ENCODE data around the gene WDCP.

Gene WDCP

DNA sequence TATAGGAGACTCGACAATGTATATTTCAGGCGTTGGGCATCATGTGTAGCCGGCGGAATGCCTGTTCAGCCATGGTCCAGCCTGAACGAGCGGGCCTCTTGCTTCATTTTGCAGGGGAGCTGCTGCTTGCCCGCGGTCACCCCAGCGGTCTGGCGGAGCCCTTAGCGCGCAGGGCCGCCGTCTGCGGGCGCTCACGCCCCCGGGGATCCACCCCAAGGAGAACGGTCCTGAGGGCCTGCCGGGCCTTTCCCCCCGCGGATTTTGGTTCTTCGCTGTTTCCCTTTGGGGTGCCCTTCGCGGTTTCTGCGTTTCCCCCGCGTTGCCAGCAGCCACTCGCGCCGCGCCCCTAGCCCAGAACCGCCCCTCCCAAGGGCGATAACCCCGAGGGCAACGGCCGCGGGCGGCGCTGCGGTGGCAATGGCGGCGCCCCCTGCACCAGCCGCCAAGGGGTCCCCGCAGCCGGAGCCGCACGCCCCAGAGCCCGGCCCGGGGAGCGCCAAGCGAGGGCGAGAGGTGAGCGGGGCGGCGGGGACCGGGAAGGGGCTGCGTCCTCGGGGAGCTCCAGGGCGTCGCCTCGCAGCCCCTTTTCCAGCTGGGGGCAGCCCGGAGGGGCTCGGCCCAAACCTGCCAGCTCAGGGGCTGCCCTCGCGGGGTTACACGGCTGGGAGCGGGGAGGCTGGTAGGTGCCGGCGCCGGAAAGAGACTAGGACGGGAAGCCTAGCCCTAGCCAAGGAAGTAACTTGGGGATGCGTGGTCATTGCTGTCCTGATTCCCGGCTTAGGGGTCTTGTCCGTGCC lies 37.3 kb downstream of the WDCP start, which contains the start of gene MFSD2B:
TSS of gene MFSD2B (plus strand) at position 406 of the 797 bp plus-strand sequence. CDS start at position 418, 12 bp downstream.
- Histone ChIP-seq H3K79me2 (ENCODE audit: low read length) (no peaks in the 10 kb centered on the region), H3K9me3 (ENCODE audit: insufficient read depth, low read length) (no peaks in the 10 kb centered on the region), H4K20me1 (ENCODE audit: insufficient read depth, low read length) (no peaks in the 10 kb centered on the region), H3K4me2 (ENCODE audit: low read length) (no peak within 1 kb of the TSS), H3K4me3 (ENCODE audit: low read length) (no peak within 1 kb of the TSS), H3K36me3 (replicated peaks; ENCODE audit: low read depth, low read length) (no peaks in the 10 kb centered on the region), H3K4me1 (ENCODE audit: low read length) (no peaks in the 10 kb centered on the region), H3K27me3 (ENCODE audit: low read depth, low read length) (no peaks in the 10 kb centered on the region), H2AFZ (ENCODE audit: low read depth, low read length) (no peak within 1 kb of the TSS), H3K27ac (ENCODE audit: low read length) (no peak within 1 kb of the TSS), H3K9ac (ENCODE audit: low read length) (no peak within 1 kb of the TSS)
- TF ChIP-seq, protein P1, sequence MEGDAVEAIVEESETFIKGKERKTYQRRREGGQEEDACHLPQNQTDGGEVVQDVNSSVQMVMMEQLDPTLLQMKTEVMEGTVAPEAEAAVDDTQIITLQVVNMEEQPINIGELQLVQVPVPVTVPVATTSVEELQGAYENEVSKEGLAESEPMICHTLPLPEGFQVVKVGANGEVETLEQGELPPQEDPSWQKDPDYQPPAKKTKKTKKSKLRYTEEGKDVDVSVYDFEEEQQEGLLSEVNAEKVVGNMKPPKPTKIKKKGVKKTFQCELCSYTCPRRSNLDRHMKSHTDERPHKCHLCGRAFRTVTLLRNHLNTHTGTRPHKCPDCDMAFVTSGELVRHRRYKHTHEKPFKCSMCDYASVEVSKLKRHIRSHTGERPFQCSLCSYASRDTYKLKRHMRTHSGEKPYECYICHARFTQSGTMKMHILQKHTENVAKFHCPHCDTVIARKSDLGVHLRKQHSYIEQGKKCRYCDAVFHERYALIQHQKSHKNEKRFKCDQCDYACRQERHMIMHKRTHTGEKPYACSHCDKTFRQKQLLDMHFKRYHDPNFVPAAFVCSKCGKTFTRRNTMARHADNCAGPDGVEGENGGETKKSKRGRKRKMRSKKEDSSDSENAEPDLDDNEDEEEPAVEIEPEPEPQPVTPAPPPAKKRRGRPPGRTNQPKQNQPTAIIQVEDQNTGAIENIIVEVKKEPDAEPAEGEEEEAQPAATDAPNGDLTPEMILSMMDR (IDR thresholded peaks at IDR 0.05; ENCODE audit: low read depth, low read length) = no peak
- TF ChIP-seq EZH2phosphoT487 (IDR thresholded peaks at IDR 0.05; ENCODE audit: low read depth) = no peak

DNA sequence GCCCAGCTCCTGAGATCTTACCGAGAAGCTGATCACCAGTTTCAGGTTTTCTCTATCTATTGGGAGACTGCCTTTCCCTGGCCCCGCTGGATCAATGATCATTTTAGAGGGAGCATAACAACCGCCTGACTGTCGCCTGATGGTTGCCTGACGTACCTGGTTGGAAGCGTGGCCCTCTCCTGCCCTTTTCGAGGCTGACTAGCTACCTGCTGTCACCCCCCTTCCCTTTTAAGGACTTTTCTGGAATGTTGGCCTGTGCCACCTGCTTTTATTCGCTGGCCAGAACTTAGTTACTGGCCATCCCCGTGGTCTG lies 37.9 kb downstream of the WDCP start:
- no peaks in the 10 kb centered on the region for H3K79me2 ChIP-seq (ENCODE audit: low read length)
- no peaks in the 10 kb centered on the region for H3K27me3 ChIP-seq (ENCODE audit: low read depth, low read length)
- H3K4me1 ChIP-seq (ENCODE audit: low read length) = no peaks in the 10 kb centered on the region
- H2AFZ ChIP-seq (ENCODE audit: low read depth, low read length) = no peak overlapping the region
- H3K9ac ChIP-seq (ENCODE audit: low read length) = no peak overlapping the region
- H3K27ac ChIP-seq (ENCODE audit: low read length) = no peak overlapping the region
- no peak overlapping the region for H3K4me2 ChIP-seq (ENCODE audit: low read length)
- TF ChIP-seq, protein P1 (IDR thresholded peaks at IDR 0.05; ENCODE audit: low read depth, low read length) = no peak
- no peak for TF ChIP-seq EZH2phosphoT487 (IDR thresholded peaks at IDR 0.05; ENCODE audit: low read depth)
- H4K20me1 ChIP-seq (ENCODE audit: insufficient read depth, low read length) = no peaks in the 10 kb centered on the region
- H3K4me3 ChIP-seq (ENCODE audit: low read length) = no peak overlapping the region
- no peaks in the 10 kb centered on the region for H3K9me3 ChIP-seq (ENCODE audit: insufficient read depth, low read length)
- H3K36me3 ChIP-seq (replicated peaks; ENCODE audit: low read depth, low read length) = no peaks in the 10 kb centered on the region

DNA sequence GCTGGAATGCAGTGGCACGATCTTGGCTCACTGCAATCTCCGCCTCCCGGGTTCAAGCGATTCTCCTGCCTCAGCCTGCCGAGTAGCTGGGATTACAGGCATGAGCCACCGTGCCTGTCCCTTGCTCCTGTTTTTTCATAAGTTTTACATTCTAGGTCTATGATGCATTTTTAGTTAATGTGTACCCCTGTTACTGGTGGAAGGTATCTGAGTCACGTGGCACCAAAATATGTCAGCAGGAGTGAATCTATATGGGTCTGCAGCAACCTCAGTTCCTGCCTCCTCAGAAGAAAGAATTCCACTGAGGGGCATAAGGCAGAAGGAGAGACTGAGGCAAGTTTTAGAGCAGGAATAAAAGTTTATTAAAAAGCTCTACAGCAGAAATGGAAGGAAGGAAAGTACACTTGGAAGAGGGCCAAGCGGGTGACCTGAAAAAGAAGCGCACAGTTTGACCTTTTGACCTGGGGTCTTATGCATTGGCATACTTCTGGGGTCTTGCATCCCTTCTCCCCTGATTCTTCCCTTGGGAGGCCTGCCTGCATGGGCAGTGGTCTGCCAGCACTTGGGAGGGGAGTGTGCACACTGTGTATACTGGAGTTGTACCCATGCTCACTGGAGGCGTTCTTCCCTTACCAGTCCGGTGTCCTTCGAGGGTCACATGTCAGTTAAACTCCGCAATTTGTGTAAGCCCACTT lies 38.4 kb downstream of the WDCP start:
- no peaks in the 10 kb centered on the region for H3K4me1 ChIP-seq (ENCODE audit: low read length)
- no peak for TF ChIP-seq EZH2phosphoT487 (IDR thresholded peaks at IDR 0.05; ENCODE audit: low read depth)
- TF ChIP-seq, protein P1 (IDR thresholded peaks at IDR 0.05; ENCODE audit: low read depth, low read length) = no peak
- no peaks in the 10 kb centered on the region for H3K79me2 ChIP-seq (ENCODE audit: low read length)
- no peak overlapping the region for H3K4me2 ChIP-seq (ENCODE audit: low read length)
- H3K27me3 ChIP-seq (ENCODE audit: low read depth, low read length) = no peaks in the 10 kb centered on the region
- no peak overlapping the region for H3K27ac ChIP-seq (ENCODE audit: low read length)
- no peaks in the 10 kb centered on the region for H3K9me3 ChIP-seq (ENCODE audit: insufficient read depth, low read length)
- H4K20me1 ChIP-seq (ENCODE audit: insufficient read depth, low read length) = no peaks in the 10 kb centered on the region
- no peaks in the 10 kb centered on the region for H3K36me3 ChIP-seq (replicated peaks; ENCODE audit: low read depth, low read length)
- no peak overlapping the region for H2AFZ ChIP-seq (ENCODE audit: low read depth, low read length)
- no peak overlapping the region for H3K9ac ChIP-seq (ENCODE audit: low read length)
- H3K4me3 ChIP-seq (ENCODE audit: low read length) = no peak overlapping the region

DNA sequence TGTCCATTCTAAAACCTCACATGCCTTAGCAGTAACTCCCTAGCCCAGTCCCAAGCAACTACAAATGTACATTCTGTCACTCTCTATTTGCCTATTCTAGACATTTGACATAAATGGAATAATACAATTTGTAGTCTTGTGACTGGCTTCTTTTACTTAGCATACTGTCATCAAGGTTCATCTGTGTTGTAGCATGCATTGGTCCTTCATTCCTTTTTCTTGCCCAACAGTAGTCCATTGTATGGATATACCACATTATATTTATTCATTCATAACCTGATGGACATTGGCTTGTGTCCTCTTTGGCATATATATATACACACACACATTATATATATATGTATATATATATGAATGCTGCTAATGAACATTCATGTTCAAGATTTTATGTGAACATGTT lies 39.5 kb downstream of the WDCP start:
- H3K27ac ChIP-seq (ENCODE audit: low read length) = no peak overlapping the region
- H4K20me1 ChIP-seq (ENCODE audit: insufficient read depth, low read length) = no peaks in the 10 kb centered on the region
- no peak overlapping the region for H3K9ac ChIP-seq (ENCODE audit: low read length)
- H3K4me2 ChIP-seq (ENCODE audit: low read length) = no peak overlapping the region
- H3K79me2 ChIP-seq (ENCODE audit: low read length) = no peaks in the 10 kb centered on the region
- no peaks in the 10 kb centered on the region for H3K9me3 ChIP-seq (ENCODE audit: insufficient read depth, low read length)
- no peaks in the 10 kb centered on the region for H3K36me3 ChIP-seq (replicated peaks; ENCODE audit: low read depth, low read length)
- no peaks in the 10 kb centered on the region for H3K4me1 ChIP-seq (ENCODE audit: low read length)
- no peaks in the 10 kb centered on the region for H3K27me3 ChIP-seq (ENCODE audit: low read depth, low read length)
- TF ChIP-seq EZH2phosphoT487 (IDR thresholded peaks at IDR 0.05; ENCODE audit: low read depth) = no peak
- TF ChIP-seq, protein P1 (IDR thresholded peaks at IDR 0.05; ENCODE audit: low read depth, low read length) = no peak
- H3K4me3 ChIP-seq (ENCODE audit: low read length) = no peak overlapping the region
- H2AFZ ChIP-seq (ENCODE audit: low read depth, low read length) = no peak overlapping the region
